IMR-90 (cell line): ENCODE results near the gene HNRNPL.

Experiments
- BHLHE40 ChIP-seq: fragments of 150-350 bp; IDR thresholded peaks from 2 replicates; pipeline ENCODE4 v1.6.1; 2016; ENCODE audit warnings: mild to moderate bottlenecking, low read depth, low read length
- CTCF ChIP-seq: conservative IDR thresholded peaks from 2 replicates; pipeline ENCODE4 v1.5.1; 2012; ENCODE audit warnings: mild to moderate bottlenecking, low read depth, low read length, improper control_type of control experiment
- FOS ChIP-seq: fragments of 150-350 bp; IDR thresholded peaks from 2 replicates; pipeline ENCODE4 v1.6.1; 2016; ENCODE audit warnings: low read depth, low read length
- MAFK ChIP-seq: IDR thresholded peaks from 2 replicates; pipeline ENCODE4 v1.6.1; 2012; ENCODE audit warnings: low read depth, low read length, improper control_type of control experiment
- MAZ ChIP-seq: IDR thresholded peaks from 2 replicates; pipeline ENCODE4 v1.6.1; 2012; ENCODE audit warnings: low read depth, mild to moderate bottlenecking, low read length, improper control_type of control experiment, moderate library complexity, borderline replicate concordance
- MXI1 ChIP-seq: IDR thresholded peaks from 2 replicates; pipeline ENCODE4 v1.6.1; 2012; ENCODE audit warnings: low read depth, mild to moderate bottlenecking, low read length, moderate library complexity, borderline replicate concordance
- NFE2L2 ChIP-seq: fragments of 150-350 bp; IDR thresholded peaks from 2 replicates; pipeline ENCODE4 v1.6.1; 2016; ENCODE audit warnings: low read depth, mild to moderate bottlenecking, low read length
- POLR2A ChIP-seq: IDR thresholded peaks from 2 replicates; pipeline ENCODE4 v1.6.1; 2012; ENCODE audit warnings: mild to moderate bottlenecking, low read depth, low read length
- RAD21 ChIP-seq: IDR thresholded peaks from 2 replicates; pipeline ENCODE4 v1.6.1; 2012; ENCODE audit warnings: low read length, improper control_type of control experiment
- RCOR1 ChIP-seq: IDR thresholded peaks from 2 replicates; pipeline ENCODE4 v1.6.1; 2012; ENCODE audit warnings: mild to moderate bottlenecking, low read length, improper control_type of control experiment; ENCODE audit not compliant: insufficient replicate concordance
- RFX5 ChIP-seq: IDR thresholded peaks from 2 replicates; pipeline ENCODE4 v1.8.0; 2012; ENCODE audit warnings: low read depth, mild to moderate bottlenecking, low read length, moderate library complexity
- SMC3 ChIP-seq: fragments of 150-350 bp; IDR thresholded peaks from 2 replicates; pipeline ENCODE4 v1.6.1; 2016; ENCODE audit warnings: low read depth, mild to moderate bottlenecking, antibody characterized with exemption, low read length, moderate library complexity
- USF2 ChIP-seq: fragments of 150-350 bp; IDR thresholded peaks from 2 replicates; pipeline ENCODE4 v1.6.1; 2017; ENCODE audit warnings: mild to moderate bottlenecking, antibody characterized with exemption, low read length, low read depth

GRCh38 chr19:38880076-38880881 lies 30.5 kb upstream of the HNRNPL start:
- TF ChIP-seq CTCF (no peak), POLR2A (no peak), RFX5 (no peak), NFE2L2 (no peak), MXI1 (no peak), FOS (no peak), MAFK (no peak), SMC3 (no peak), RAD21 (no peak), BHLHE40 (no peak), USF2 (no peak), MAZ (no peak), RCOR1 (no peak)
